ENCODE results near the gene ARL5A.

DNA sequence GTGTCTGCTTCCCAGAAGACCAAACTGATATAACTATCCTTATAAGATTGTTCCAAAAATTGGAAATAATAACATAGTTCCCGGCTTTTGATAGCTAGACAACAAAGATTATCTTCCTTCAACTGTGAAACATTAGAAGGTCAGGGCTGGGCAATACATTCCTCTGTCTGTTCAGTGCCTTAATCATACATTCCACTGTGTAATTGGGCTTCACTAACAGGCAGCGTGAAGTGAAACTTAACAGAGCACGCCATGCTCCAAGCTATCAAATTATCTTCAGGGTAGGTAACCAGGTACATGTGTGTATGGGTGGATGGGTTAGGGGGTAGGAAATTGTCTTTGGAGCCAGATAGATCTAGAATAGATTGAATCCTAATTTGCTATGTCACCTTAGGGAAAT, 23.5 kb upstream of the ARL5A start:
- TF ChIP-seq, protein P1, sequence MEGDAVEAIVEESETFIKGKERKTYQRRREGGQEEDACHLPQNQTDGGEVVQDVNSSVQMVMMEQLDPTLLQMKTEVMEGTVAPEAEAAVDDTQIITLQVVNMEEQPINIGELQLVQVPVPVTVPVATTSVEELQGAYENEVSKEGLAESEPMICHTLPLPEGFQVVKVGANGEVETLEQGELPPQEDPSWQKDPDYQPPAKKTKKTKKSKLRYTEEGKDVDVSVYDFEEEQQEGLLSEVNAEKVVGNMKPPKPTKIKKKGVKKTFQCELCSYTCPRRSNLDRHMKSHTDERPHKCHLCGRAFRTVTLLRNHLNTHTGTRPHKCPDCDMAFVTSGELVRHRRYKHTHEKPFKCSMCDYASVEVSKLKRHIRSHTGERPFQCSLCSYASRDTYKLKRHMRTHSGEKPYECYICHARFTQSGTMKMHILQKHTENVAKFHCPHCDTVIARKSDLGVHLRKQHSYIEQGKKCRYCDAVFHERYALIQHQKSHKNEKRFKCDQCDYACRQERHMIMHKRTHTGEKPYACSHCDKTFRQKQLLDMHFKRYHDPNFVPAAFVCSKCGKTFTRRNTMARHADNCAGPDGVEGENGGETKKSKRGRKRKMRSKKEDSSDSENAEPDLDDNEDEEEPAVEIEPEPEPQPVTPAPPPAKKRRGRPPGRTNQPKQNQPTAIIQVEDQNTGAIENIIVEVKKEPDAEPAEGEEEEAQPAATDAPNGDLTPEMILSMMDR (IDR thresholded peaks at IDR 0.05): no peak
- TF ChIP-seq EP300 (IDR thresholded peaks at IDR 0.05): no peak
- TF ChIP-seq RAD21 (conservative IDR thresholded peaks at IDR 0.05 in 1 of 2, IDR thresholded peaks at IDR 0.05 in 1 of 2): no peak
- no peak for TF ChIP-seq PHF8 (IDR thresholded peaks at IDR 0.05; ENCODE audit: borderline replicate concordance, low read depth)
- TF ChIP-seq CHD2 (IDR thresholded peaks at IDR 0.05; ENCODE audit: low read length, partially characterized antibody): no peak
- TF ChIP-seq, protein P2, sequence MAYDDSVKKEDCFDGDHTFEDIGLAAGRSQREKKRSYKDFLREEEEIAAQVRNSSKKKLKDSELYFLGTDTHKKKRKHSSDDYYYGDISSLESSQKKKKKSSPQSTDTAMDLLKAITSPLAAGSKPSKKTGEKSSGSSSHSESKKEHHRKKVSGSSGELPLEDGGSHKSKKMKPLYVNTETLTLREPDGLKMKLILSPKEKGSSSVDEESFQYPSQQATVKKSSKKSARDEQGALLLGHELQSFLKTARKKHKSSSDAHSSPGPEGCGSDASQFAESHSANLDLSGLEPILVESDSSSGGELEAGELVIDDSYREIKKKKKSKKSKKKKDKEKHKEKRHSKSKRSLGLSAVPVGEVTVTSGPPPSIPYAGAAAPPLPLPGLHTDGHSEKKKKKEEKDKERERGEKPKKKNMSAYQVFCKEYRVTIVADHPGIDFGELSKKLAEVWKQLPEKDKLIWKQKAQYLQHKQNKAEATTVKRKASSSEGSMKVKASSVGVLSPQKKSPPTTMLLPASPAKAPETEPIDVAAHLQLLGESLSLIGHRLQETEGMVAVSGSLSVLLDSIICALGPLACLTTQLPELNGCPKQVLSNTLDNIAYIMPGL (CRISPR knock-in tag; IDR thresholded peaks at IDR 0.05; ENCODE audit: borderline replicate concordance): no peak
- no peak for TF ChIP-seq RNF2 (IDR thresholded peaks at IDR 0.05; ENCODE audit: borderline replicate concordance, low read depth)
- no peak for TF ChIP-seq POLR2A (IDR thresholded peaks at IDR 0.05; ENCODE audit: low read length)
- no peak for TF ChIP-seq RFX5 (IDR thresholded peaks at IDR 0.05)
- TF ChIP-seq JUN (IDR thresholded peaks at IDR 0.05): no peak

Data from A549 (cell line).